Measurements from ENCODE around the gene SCYGR3.

Gene SCYGR3

DNA sequence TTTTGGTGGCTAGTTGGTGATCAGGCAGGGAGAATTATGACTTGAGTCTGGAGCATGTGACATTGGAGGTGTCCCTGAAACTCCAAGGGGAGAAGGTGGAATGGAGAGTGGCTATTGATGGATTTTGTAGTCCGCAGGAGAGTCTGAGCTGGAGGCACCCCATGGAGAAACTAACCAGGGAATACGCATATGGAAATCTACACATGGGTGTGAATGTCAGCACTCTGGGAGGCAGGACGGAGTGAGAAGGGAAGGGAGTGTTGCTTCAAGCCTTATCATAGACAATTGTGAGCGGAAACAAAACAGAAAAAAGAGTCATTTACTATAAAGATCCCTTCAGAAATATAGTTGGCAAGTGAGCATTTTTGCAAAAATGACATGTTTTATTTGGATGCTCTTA is 2.0 kb upstream of the SCYGR3 start:
- H3K27ac ChIP-seq (ENCODE audit: low read depth, low read length), result no peak overlapping the region
- H3K36me3 ChIP-seq (ENCODE audit: low read length), result no peaks in the 10 kb centered on the region

DNA sequence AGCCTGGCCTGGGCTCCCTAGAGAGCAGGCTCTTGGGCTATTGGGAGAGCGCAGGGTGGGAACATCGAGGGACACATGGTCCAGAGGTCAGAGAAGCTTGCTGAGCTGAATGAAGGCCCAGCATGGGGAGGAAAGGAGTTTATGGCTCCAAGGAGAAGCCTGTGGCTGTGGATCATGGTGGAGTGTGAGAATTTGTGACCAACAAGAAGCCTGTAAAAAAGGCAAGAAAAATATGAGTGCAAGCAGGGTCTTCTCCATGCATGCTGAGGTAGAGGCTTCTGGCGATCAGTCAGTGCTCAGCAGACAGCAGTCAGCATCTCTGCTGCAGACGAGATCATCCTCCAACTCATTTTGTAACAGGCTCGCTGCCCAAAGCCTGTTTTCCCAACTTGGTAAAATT is 1.3 kb upstream of the SCYGR3 start:
- Histone ChIP-seq H3K9me3 (ENCODE audit: insufficient read depth, low read length) (no peaks in the 10 kb centered on the region), H3K9me2 (replicated peaks; ENCODE audit: insufficient read depth, low read length) (no peaks in the 10 kb centered on the region), H3K36me3 (ENCODE audit: low read length) (no peaks in the 10 kb centered on the region), H3K9ac (ENCODE audit: low read length) (no peak overlapping the region), H3K27me3 (ENCODE audit: low read length) (no peaks in the 10 kb centered on the region), H3K79me2 (ENCODE audit: insufficient read depth, low read length) (no peaks in the 10 kb centered on the region), H3K4me2 (ENCODE audit: low read depth, low read length, poor library complexity, severe bottlenecking) (no peak overlapping the region), H3K4me3 (ENCODE audit: insufficient read depth, low read length, poor library complexity, severe bottlenecking) (no peak overlapping the region), H3K27ac (ENCODE audit: low read depth, low read length) (no peak overlapping the region), H3F3A (ENCODE audit: insufficient read depth) (no peaks in the 10 kb centered on the region), H4K20me1 (ENCODE audit: low read depth, low read length) (no peaks in the 10 kb centered on the region), H2AFZ (ENCODE audit: low read depth, low read length, severe bottlenecking) (no peak overlapping the region)
- TF ChIP-seq, protein P1, sequence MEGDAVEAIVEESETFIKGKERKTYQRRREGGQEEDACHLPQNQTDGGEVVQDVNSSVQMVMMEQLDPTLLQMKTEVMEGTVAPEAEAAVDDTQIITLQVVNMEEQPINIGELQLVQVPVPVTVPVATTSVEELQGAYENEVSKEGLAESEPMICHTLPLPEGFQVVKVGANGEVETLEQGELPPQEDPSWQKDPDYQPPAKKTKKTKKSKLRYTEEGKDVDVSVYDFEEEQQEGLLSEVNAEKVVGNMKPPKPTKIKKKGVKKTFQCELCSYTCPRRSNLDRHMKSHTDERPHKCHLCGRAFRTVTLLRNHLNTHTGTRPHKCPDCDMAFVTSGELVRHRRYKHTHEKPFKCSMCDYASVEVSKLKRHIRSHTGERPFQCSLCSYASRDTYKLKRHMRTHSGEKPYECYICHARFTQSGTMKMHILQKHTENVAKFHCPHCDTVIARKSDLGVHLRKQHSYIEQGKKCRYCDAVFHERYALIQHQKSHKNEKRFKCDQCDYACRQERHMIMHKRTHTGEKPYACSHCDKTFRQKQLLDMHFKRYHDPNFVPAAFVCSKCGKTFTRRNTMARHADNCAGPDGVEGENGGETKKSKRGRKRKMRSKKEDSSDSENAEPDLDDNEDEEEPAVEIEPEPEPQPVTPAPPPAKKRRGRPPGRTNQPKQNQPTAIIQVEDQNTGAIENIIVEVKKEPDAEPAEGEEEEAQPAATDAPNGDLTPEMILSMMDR (IDR thresholded peaks at IDR 0.05; ENCODE audit: insufficient read depth, low read length, poor library complexity, severe bottlenecking), result no peak
- no peak for TF ChIP-seq EZH2phosphoT487 (conservative IDR thresholded peaks at IDR 0.05; ENCODE audit: low read length)

More for the DNA sequence above, 2.0 kb upstream of the SCYGR3 start:
- TF ChIP-seq, protein P1 (IDR thresholded peaks at IDR 0.05; ENCODE audit: insufficient read depth, low read length, poor library complexity, severe bottlenecking), result no peak
- TF ChIP-seq EZH2phosphoT487 (conservative IDR thresholded peaks at IDR 0.05; ENCODE audit: low read length), result no peak
- Histone ChIP-seq H3K9ac (ENCODE audit: low read length) (no peak overlapping the region), H3F3A (ENCODE audit: insufficient read depth) (no peaks in the 10 kb centered on the region), H4K20me1 (ENCODE audit: low read depth, low read length) (no peaks in the 10 kb centered on the region), H3K9me3 (ENCODE audit: insufficient read depth, low read length) (no peaks in the 10 kb centered on the region), H2AFZ (ENCODE audit: low read depth, low read length, severe bottlenecking) (no peak overlapping the region), H3K27me3 (ENCODE audit: low read length) (no peaks in the 10 kb centered on the region), H3K4me2 (ENCODE audit: low read depth, low read length, poor library complexity, severe bottlenecking) (no peak overlapping the region), H3K4me3 (ENCODE audit: insufficient read depth, low read length, poor library complexity, severe bottlenecking) (no peak overlapping the region), H3K9me2 (replicated peaks; ENCODE audit: insufficient read depth, low read length) (no peaks in the 10 kb centered on the region), H3K79me2 (ENCODE audit: insufficient read depth, low read length) (no peaks in the 10 kb centered on the region)

DNA sequence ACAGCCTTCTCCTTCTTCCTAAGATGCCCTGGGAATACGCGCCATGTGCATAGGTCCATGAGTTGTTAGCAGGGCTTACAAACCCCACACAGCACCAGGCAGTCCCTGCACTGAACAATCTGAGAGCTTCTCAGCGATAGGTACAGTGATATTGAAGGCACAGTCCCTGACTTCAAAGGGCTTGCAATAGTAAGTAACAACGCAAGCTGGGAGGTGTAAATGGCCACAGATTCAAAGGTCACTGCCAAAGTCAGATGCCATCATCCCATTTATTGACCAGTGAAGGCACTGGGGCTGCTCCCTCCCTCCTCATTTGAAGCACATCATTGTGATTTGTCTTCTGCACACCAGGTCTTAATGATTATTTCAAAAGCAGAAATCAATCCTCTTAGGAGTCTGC is 541 bp upstream of the SCYGR3 start:
- Histone ChIP-seq H3K4me2 (ENCODE audit: low read depth, low read length, poor library complexity, severe bottlenecking) (no peak overlapping the region), H3K9me2 (replicated peaks; ENCODE audit: insufficient read depth, low read length) (no peaks in the 10 kb centered on the region), H4K20me1 (ENCODE audit: low read depth, low read length) (no peaks in the 10 kb centered on the region), H3F3A (ENCODE audit: insufficient read depth) (no peaks in the 10 kb centered on the region), H3K9ac (ENCODE audit: low read length) (no peak overlapping the region), H2AFZ (ENCODE audit: low read depth, low read length, severe bottlenecking) (no peak overlapping the region), H3K4me3 (ENCODE audit: insufficient read depth, low read length, poor library complexity, severe bottlenecking) (no peak overlapping the region), H3K27ac (ENCODE audit: low read depth, low read length) (no peak overlapping the region), H3K79me2 (ENCODE audit: insufficient read depth, low read length) (no peaks in the 10 kb centered on the region), H3K27me3 (ENCODE audit: low read length) (no peaks in the 10 kb centered on the region), H3K36me3 (ENCODE audit: low read length) (no peaks in the 10 kb centered on the region), H3K9me3 (ENCODE audit: insufficient read depth, low read length) (no peaks in the 10 kb centered on the region)
- TF ChIP-seq, protein P1 (IDR thresholded peaks at IDR 0.05; ENCODE audit: insufficient read depth, low read length, poor library complexity, severe bottlenecking), result no peak
- no peak for TF ChIP-seq EZH2phosphoT487 (conservative IDR thresholded peaks at IDR 0.05; ENCODE audit: low read length)

Data from SU-DHL-6 (cell line).